Measurements from ENCODE around the gene REC114. TPM values are rescaled to one million over a fixed set of nuclear protein-coding genes. Genes with fewer than 3 reads are reported as not detected.

The REC114 gene
- total and polyA plus RNA-seq, 2 experiments from 2014 or later, result not detected

- peaks cover 46% of the 10 kb centered on the region for H3K4me1 Mint-ChIP-seq
- peaks cover 99% of the 10 kb centered on the region for H3K79me2 ChIP-seq (replicated peaks; ENCODE audit: insufficient read depth)
- ATAC-seq, result peak; percentile 33
Measured at GRCh38 chr15:73601451-73602445, 158.8 kb downstream of the REC114 start.

More at GRCh38 chr15:73601451-73602445, 158.8 kb downstream of the REC114 start:
- Mint-ChIP-seq H3K9me3 (no peaks in the 10 kb centered on the region), H3K27me3 (ENCODE audit: insufficient read depth, low read depth, poor library complexity) (peaks cover 3% of the 10 kb centered on the region), H3K36me3 (ENCODE audit: low read depth) (no peaks in the 10 kb centered on the region), H3K27ac (no peak overlapping the region), H3K4me3 (no peak overlapping the region)
- H4K20me1 ChIP-seq (replicated peaks; ENCODE audit: insufficient read depth), result peaks cover 84% of the 10 kb centered on the region
- TF ChIP-seq JUNB (IDR thresholded peaks at IDR 0.05; ENCODE audit: unreplicated experiment) (no peak), ZNF462 (CRISPR knock-in tag; IDR thresholded peaks at IDR 0.05) (no peak), CREB1 (CRISPR knock-in tag; IDR thresholded peaks at IDR 0.05; ENCODE audit: low read depth) (no peak)
- peak overlapping the region; percentile 79 for H3K4me2 ChIP-seq
- H2AFZ ChIP-seq, result no peak overlapping the region
- no peaks in the 10 kb centered on the region for H3K9me2 ChIP-seq (ENCODE audit: insufficient read depth)
- peaks cover 76% of the 10 kb centered on the region for H3K4me1 ChIP-seq (ENCODE audit: insufficient read depth)
- H3F3A ChIP-seq (replicated peaks; ENCODE audit: low read depth), result 0 out of 2 replicates have a peak, but pooled peaks cover 2% of the 10 kb centered on the region
- H3K27ac ChIP-seq (ENCODE audit: low read depth), result peak overlapping the region; percentile 77
- H3K4me3 ChIP-seq, result peak overlapping the region; percentile 44; the same call in 1 of the 2 replicates
- DNase-seq (ENCODE audit: low spot score), result peak; percentile 38
- no peaks in the 10 kb centered on the region for H3K36me3 ChIP-seq (ENCODE audit: insufficient read depth)
- no peaks in the 10 kb centered on the region for H3K27me3 ChIP-seq (ENCODE audit: insufficient read depth)
